DOHH2 (cell line): ENCODE data around the gene ZNF385C.

ENCODE experiments used
- H3F3A ChIP-seq: fragments of 200-600 bp; sonication (generic), shearing (Covaris generic); 2 replicates; pipeline ENCODE4 v1.6.0; 2016; ENCODE audit warnings: antibody characterized with exemption, mild to moderate bottlenecking; ENCODE audit not compliant: control insufficient read depth, insufficient read depth
- H3K27ac ChIP-seq: fragments of 200-600 bp; sonication (generic); 2 replicates; pipeline ENCODE4 v1.5.1; 2014; ENCODE audit warnings: low read depth, mild to moderate bottlenecking, low read length, moderate library complexity
- H3K27me3 ChIP-seq: fragments of 200-600 bp; sonication (generic); 2 replicates; pipeline ENCODE4 v1.6.1; 2014; ENCODE audit warnings: mild to moderate bottlenecking, low read length, mixed read lengths; ENCODE audit not compliant: control insufficient read depth
- H3K36me3 ChIP-seq: fragments of 200-600 bp; sonication (generic); 2 replicates; pipeline ENCODE4 v1.6.1; 2014; ENCODE audit warnings: mild to moderate bottlenecking, low read length, moderate library complexity, mixed read lengths; ENCODE audit not compliant: control insufficient read depth
- H3K4me1 ChIP-seq: fragments of 200-600 bp; sonication (generic); 2 replicates; pipeline ENCODE4 v1.6.1; 2014; ENCODE audit warnings: mild to moderate bottlenecking, low read length, mixed read lengths; ENCODE audit not compliant: control insufficient read depth
- H3K4me2 ChIP-seq: fragments of 200-600 bp; sonication (generic); 2 replicates; pipeline ENCODE4 v1.6.0; 2014; ENCODE audit warnings: mild to moderate bottlenecking, low read length, moderate library complexity
- H3K4me3 ChIP-seq: fragments of 200-600 bp; sonication (generic); 2 replicates; pipeline ENCODE4 v1.5.1; 2014; ENCODE audit warnings: mild to moderate bottlenecking, low read length, mixed read lengths
- H3K79me2 ChIP-seq: fragments of 200-600 bp; sonication (generic); 2 replicates; pipeline ENCODE4 v1.6.1; 2014; ENCODE audit warnings: mild to moderate bottlenecking, low read length, mixed read lengths; ENCODE audit not compliant: control insufficient read depth
- H3K9me2 ChIP-seq: fragments of 200-600 bp; sonication (generic); replicated peaks from 2 replicates; pipeline ENCODE4 v1.6.1; 2014; ENCODE audit warnings: mild to moderate bottlenecking, low read length, mixed read lengths; ENCODE audit not compliant: control insufficient read depth
- H3K9me3 ChIP-seq: fragments of 200-600 bp; sonication (generic); 2 replicates; pipeline ENCODE4 v1.6.1; 2014; ENCODE audit warnings: antibody characterized with exemption, low read length, mixed read lengths; ENCODE audit not compliant: control insufficient read depth, insufficient read depth
- H4K20me1 ChIP-seq: fragments of 200-600 bp; sonication (generic); 2 replicates; pipeline ENCODE4 v1.6.0; 2014; ENCODE audit warnings: low read depth, mild to moderate bottlenecking, antibody characterized with exemption, low read length, moderate library complexity; ENCODE audit not compliant: control insufficient read depth, insufficient read depth
- EZH2phosphoT487 ChIP-seq: fragments of 200-600 bp; sonication (generic); IDR thresholded peaks from 2 replicates; pipeline ENCODE4 v1.6.1; 2017; ENCODE audit warnings: borderline replicate concordance, mild to moderate bottlenecking, antibody characterized with exemption, low read length, moderate library complexity, mixed read lengths
- TF ChIP-seq, protein P1 (sequence below): fragments of 200-600 bp; sonication (generic); IDR thresholded peaks from one replicate; pipeline ENCODE4 v1.5.1; 2014; ENCODE audit warnings: antibody characterized with exemption, mild to moderate bottlenecking, low read depth, low read length; ENCODE audit not compliant: poor library complexity, severe bottlenecking

The ZNF385C gene

DNA sequence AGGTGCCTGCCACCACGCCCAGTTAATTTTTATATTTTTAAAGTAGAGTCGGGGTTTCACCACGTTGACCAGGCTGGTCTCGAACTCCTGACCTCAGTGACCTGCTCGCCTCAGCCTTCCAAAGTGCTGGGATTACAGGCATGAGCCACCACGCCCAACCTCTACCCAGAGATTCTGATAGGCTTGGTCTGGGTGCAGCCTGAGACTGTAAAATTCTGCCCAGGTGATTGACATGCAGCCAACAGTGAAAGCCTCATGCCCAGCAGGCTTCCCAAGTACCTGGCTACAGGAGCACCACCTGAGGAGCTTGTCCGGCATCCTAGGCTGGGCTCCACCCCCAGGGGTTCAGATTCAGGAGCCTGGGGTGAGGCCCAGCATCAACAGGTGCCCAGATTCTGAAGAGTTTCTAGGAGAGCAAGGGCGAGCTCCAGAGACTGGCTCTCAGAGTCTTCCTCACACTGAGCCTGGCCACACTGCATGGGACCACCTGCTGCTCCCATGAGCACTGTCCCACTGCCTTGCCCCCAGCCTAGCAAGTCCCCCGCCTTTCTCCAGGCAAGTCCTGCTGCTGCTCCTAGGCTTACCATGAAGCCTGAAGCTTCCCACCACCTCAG is 16.6 kb downstream of the ZNF385C start:
- H3K9me3 ChIP-seq: no peaks in the 10 kb centered on the region
- H3K36me3 ChIP-seq: no peaks in the 10 kb centered on the region
- H4K20me1 ChIP-seq: no peaks in the 10 kb centered on the region
- H3K4me1 ChIP-seq: no peaks in the 10 kb centered on the region
- H3K9me2 ChIP-seq: no peaks in the 10 kb centered on the region
- H3K4me2 ChIP-seq: no peak overlapping the region
- peaks cover 16% of the 10 kb centered on the region for H3K27me3 ChIP-seq
- TF ChIP-seq, protein P1, sequence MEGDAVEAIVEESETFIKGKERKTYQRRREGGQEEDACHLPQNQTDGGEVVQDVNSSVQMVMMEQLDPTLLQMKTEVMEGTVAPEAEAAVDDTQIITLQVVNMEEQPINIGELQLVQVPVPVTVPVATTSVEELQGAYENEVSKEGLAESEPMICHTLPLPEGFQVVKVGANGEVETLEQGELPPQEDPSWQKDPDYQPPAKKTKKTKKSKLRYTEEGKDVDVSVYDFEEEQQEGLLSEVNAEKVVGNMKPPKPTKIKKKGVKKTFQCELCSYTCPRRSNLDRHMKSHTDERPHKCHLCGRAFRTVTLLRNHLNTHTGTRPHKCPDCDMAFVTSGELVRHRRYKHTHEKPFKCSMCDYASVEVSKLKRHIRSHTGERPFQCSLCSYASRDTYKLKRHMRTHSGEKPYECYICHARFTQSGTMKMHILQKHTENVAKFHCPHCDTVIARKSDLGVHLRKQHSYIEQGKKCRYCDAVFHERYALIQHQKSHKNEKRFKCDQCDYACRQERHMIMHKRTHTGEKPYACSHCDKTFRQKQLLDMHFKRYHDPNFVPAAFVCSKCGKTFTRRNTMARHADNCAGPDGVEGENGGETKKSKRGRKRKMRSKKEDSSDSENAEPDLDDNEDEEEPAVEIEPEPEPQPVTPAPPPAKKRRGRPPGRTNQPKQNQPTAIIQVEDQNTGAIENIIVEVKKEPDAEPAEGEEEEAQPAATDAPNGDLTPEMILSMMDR: no peak
- TF ChIP-seq EZH2phosphoT487: no peak
- no peaks in the 10 kb centered on the region for H3F3A ChIP-seq
- no peak overlapping the region for H3K4me3 ChIP-seq
- H3K27ac ChIP-seq: no peak overlapping the region
- H3K79me2 ChIP-seq: no peaks in the 10 kb centered on the region

- Histone ChIP-seq H3K4me3 (no peak overlapping the region), H3K79me2 (no peaks in the 10 kb centered on the region)
These were observed 18.7 kb downstream of the ZNF385C start for GRCh38 chr17:42079541-42079940.

DNA sequence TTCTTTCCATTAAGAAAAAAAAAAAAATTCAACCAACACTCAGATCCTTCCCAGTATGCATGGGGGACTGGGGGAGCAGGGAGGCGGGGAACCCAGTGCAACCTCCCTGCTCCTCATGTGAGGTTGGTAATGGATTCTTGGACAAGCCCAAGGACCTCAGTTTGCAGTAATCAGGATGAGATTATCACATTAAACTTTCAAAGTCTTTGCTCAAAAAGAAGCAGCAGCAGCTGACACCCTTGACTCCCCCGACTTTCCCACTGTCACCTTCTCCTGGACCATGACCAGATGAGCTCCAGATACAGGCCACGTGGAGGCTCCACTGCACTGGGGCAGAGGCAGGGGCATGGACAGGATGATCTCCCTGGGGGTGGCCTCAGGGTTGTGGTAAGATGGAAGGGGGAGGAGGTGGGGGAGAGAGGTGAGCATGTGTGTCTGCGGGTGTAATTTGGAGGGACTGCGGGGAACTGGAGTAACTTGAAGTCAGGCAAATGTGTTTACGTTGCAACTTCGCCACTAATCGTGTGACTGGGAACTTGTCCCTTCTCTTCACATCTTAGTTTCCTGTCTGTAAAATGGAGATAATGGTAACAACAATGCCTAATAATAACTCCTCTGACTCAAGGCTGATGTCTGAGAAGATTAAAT is 19.8 kb downstream of the ZNF385C start:
- no peaks in the 10 kb centered on the region for H3K79me2 ChIP-seq
- no peaks in the 10 kb centered on the region for H3K9me2 ChIP-seq
- no peak overlapping the region for H3K27ac ChIP-seq
- H3K4me2 ChIP-seq: no peak overlapping the region
- no peaks in the 10 kb centered on the region for H3F3A ChIP-seq
- H3K27me3 ChIP-seq: peaks cover 22% of the 10 kb centered on the region
- no peaks in the 10 kb centered on the region for H4K20me1 ChIP-seq
- H3K4me1 ChIP-seq: no peaks in the 10 kb centered on the region
- H3K36me3 ChIP-seq: no peaks in the 10 kb centered on the region
- no peak overlapping the region for H3K4me3 ChIP-seq
- H3K9me3 ChIP-seq: no peaks in the 10 kb centered on the region
- TF ChIP-seq EZH2phosphoT487: no peak
- TF ChIP-seq, protein P1: no peak

More at GRCh38 chr17:42079541-42079940, 18.7 kb downstream of the ZNF385C start:
- no peak overlapping the region for H3K27ac ChIP-seq
- H3K9me3 ChIP-seq: no peaks in the 10 kb centered on the region
- H3K36me3 ChIP-seq: no peaks in the 10 kb centered on the region
- no peaks in the 10 kb centered on the region for H3K9me2 ChIP-seq
- no peak overlapping the region for H3K4me2 ChIP-seq
- no peaks in the 10 kb centered on the region for H4K20me1 ChIP-seq
- TF ChIP-seq EZH2phosphoT487: no peak
- TF ChIP-seq, protein P1: no peak
- H3K4me1 ChIP-seq: no peaks in the 10 kb centered on the region
- no peaks in the 10 kb centered on the region for H3F3A ChIP-seq
- peaks cover 19% of the 10 kb centered on the region for H3K27me3 ChIP-seq
